GM20431 (cell line): ENCODE results near the gene DDIT4.
"Not testable (repeated sequence)": the region's sequence is repeated elsewhere in the genome, so short reads cannot be mapped to it uniquely, and the experiment has no call there.

ENCODE experiments used
- in situ Hi-C: fragments of 300-500 bp; cut with MseI, MboI; formaldehyde crosslinking; loops from one replicate; pipeline ENCODE4 v1.15.0; 2020; ENCODE audit warnings: low sequenced_read_pairs; ENCODE audit not compliant: unreplicated experiment

DDIT4 gene

DNA sequence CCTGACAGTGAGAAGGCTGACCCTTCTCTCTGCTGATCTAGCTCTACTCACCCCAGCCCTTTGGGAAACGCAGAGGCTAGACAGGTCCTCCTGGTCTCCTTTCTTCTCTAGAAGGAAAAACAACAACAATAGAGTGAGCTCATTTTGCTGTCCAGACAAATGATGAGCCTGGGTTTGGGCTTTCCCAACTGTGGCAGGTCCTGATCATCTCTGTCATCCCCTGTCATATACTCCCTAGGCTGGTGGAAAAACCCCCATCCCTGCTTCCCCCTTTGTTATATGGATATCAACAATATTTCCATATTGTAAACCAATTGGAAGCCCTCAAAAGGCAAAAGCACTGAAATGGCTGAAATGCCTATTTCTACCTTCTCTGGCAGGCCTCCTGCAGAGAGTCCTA is 9.2 kb upstream of the DDIT4 start:
- in situ Hi-C loops: no loop called here

DNA sequence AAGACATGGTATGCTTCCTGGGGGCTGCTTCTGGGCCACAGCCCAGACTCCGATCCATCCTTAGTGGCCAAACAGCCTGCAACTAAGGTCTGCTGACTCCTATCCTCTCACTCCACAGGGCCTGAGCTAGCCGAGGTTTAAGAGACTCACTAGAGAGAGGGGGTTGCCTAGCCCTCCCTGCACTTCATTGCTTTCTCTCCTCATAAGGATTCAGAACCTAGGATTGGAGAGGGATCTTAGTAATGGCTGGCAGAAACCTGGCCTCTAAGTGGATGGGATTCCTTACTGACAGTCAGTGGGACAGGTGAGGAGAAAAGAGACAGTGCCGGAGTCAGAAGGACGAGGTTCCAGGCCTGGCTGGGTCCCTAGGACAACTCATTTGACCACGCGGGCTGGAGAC is 8.2 kb upstream of the DDIT4 start:
- in situ Hi-C loops: no loop called here

DNA sequence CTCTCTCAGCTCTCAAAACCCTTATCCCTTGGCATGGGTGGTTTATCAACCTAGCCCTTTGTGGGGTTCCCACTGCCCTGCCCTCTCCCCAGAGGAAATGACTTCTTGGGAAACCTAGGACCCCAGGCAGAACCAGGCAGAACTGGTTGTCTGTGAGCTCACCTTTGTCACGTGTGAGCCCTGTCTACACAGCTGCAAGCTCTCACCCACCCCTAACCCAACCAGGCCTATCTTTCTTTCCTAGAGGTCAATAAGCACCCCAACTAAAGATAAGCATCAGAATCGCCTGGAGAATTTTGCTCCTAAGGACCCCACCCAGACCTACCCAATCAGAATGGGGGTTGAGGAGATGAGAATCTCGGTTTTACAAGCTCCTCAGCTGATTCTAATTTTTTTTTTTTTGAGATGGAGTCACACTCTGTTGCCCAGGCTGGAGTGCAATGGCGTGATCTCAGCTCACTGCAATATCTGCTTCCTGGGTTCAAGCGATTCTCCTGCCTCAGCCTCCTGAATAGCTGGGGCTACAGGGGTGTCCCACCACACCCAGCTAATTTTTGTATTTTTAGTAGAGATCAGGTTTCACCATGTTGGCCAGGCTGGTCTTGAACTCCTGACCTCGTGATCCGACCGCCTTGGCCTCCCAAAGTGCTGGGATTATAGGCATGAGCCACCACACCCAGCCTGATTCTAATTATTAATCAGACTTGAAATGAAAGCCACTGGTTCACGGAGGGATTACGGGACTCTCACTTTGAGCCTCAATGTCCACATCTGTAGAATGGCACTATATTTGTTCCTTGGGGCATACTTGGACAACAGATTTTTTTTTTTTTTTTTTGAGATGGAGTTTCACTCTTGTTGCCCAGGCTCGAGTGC is 7.5 kb upstream of the DDIT4 start:
- in situ Hi-C loops: no loop called here

DNA sequence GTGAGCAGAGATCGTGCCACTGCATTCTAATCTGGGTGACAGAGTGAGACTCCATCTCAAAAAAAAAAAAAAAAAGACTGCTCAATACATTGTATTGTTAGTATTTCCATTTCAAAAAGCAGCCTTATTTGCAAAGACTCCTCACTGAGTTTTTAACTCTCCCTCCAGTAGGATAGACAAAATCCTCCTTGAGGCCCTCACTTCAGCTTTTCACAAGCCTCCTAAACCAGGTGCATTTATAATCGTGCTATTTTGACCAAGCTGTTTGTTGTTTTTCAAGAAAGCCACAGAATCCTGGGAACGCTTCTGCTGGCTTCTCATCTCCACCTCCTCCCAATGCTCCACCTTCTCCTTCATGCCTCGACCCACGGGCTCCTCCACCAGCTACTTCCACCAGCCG is 6.3 kb upstream of the DDIT4 start:
- in situ Hi-C loops: no loop called here

- in situ Hi-C loops: no loop called here
These were observed 5.8 kb upstream of the DDIT4 start for GRCh38 chr10:72267819-72268399.

DNA sequence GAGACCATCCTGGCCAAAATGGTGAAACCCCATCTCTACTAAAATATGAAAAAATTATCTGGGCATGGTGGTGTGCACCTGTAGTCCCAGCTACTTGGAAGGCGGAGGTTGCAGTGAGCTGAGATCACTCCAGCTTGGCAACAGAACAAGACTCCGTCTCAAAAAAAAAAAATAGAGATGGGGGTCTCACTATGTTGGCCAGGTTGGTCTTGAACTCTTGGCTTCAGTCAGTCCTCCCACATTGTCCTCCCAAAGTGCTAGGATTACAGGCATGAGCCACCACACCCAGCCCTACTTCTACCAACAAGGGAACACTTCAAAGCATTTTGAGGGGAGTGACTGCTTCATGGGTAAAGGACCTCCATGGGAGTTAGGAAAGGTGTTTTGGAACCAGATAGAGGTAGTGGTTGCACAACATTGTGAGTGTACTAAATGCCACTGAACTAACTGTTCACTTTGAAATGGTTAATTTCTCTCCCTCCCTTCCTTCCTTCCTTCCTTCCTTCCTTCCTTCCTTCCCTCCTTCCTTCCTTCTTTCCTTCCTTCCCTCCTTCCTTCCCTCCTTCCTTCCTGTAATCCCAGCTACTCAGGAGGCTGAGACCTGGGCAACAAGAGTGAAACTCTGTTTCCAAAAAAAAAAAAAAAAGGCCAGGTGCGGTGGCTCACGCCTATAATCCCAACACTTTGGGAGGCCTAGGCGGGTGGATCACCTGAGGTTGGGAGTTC is 5.1 kb upstream of the DDIT4 start:
- in situ Hi-C loops: not testable (repeated sequence)

- in situ Hi-C loops: no loop called here
These were observed 3.0 kb upstream of the DDIT4 start for GRCh38 chr10:72270607-72271281.

DNA sequence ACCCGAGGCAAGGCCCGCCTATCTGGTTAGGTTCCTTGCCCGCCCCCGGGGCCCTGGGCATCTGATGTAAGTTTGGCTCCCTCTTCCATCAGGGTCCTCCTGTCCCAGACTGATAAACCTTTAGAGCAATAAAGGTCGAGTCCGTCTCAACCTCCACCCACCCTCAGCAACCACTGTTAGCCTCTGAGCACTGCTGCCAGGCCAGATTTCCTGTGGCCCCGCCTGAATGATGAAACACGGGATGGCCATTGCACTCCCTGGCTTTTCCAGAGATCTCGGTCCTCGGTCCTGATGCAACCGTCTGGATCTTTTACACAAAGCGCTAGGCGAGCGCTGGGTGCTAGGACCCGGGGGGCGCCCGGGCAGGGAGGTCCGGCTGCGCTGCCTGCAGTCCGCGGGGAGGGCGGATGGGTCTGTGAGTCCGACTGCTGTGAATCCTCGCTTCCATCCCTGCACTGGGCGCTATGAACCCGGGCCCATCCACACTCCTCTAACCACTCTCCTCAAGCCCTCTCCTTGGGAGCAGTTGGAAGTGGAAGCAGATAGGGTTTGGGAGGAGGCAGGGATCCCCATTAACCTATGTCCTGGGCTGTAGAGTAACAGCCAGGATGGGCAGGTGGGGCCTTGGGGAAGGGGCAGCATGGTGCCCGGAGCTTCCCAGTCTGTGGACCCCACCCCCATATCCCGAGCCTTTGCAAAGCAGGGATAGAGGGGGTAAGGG is 875 bp upstream of the DDIT4 start:
- in situ Hi-C loops: no loop called here

GRCh38 chr10:72274213-72274729 is 547 bp downstream of the DDIT4 start:
- in situ Hi-C loops: no loop called here

DNA sequence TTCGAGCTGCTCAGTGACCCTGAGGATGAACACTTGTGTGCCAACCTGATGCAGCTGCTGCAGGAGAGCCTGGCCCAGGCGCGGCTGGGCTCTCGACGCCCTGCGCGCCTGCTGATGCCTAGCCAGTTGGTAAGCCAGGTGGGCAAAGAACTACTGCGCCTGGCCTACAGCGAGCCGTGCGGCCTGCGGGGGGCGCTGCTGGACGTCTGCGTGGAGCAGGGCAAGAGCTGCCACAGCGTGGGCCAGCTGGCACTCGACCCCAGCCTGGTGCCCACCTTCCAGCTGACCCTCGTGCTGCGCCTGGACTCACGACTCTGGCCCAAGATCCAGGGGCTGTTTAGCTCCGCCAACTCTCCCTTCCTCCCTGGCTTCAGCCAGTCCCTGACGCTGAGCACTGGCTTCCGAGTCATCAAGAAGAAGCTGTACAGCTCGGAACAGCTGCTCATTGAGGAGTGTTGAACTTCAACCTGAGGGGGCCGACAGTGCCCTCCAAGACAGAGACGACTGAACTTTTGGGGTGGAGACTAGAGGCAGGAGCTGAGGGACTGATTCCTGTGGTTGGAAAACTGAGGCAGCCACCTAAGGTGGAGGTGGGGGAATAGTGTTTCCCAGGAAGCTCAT is 1.1 kb downstream of the DDIT4 start:
- in situ Hi-C loops: no loop called here

DNA sequence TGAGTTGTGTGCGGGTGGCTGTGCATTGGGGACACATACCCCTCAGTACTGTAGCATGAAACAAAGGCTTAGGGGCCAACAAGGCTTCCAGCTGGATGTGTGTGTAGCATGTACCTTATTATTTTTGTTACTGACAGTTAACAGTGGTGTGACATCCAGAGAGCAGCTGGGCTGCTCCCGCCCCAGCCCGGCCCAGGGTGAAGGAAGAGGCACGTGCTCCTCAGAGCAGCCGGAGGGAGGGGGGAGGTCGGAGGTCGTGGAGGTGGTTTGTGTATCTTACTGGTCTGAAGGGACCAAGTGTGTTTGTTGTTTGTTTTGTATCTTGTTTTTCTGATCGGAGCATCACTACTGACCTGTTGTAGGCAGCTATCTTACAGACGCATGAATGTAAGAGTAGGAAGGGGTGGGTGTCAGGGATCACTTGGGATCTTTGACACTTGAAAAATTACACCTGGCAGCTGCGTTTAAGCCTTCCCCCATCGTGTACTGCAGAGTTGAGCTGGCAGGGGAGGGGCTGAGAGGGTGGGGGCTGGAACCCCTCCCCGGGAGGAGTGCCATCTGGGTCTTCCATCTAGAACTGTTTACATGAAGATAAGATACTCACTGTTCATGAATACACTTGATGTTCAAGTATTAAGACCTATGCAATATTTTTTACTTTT is 1.8 kb downstream of the DDIT4 start:
- in situ Hi-C loops: no loop called here

GRCh38 chr10:72276013-72276387 is 2.3 kb downstream of the DDIT4 start:
- in situ Hi-C loops: no loop called here

DNA sequence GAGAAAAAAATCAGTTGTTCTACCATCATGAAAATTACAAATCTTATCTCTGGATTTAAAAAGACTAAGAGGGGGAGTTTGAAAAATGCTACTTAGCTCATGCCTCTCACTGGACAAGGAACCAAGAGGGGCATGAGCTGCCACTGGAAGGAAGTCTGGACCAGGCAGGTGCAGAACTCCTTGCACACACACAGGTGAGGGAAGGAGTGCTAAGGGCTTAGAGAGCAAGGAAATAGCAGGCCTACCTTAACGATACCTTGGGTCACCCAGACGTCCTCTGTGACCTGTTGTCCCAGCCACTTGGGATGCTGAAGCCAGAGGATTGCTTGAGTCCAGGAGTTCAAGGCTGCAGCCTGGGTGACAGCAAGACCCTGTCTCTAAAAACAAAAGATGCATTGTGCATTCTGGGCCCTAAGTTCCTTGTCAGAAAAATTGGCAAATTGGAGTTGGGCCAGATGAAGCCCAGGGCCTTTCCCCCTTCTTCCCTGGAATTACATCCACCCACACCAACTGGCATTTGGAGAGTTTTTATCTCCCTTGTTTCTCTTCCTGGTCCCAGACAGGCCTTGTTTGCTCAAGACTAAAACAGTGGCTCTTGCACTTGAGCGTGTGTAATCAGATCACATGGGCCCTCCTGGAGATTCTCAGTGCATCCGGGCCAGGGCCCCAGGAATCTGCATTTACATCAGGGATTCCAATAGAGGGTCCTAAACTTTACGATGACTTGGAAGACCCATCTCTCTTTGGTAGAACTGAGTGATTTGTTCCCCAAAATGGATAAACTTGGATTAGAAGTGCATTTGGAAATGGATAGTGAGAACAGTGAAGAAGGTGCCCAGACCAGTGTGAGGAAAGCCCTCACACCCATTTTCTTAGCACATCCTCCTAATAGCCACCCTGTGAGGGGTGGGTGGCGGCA is 3.0 kb downstream of the DDIT4 start:
- in situ Hi-C loops: no loop called here

DNA sequence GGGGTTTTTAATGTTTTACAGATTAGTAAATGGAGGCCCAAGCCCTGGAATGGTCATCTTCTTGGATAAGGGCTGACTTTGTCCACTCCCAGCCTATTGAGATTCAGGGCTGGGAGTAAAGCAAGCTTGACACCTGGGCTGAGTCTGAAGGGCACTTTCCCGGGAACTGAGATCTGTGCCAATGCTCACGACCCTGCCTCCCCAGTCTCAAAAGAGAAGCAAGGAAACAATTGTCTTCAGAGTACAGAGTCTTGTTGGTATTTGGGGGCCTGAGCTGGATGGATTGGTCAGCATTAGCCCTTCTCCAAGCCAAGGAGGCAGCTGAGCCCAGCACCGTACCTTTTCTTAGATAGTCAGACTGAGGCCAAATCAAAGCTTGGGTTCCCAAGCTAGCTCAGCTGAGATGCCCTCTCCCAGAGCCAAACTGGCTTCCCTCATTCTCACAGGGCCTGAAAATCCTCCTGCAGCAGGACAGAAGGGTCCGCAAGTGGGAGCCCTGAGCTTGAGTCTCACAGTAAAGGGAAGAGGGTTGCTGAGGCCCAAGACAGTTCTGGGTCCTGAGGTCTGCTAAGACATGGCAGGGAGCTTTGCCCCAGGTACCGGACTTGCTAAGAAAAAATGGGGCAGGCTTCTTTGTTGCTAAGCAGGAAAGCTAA is 3.7 kb downstream of the DDIT4 start:
- in situ Hi-C loops: no loop called here

GRCh38 chr10:72277996-72278667 is 4.4 kb downstream of the DDIT4 start:
- in situ Hi-C loops: no loop called here

DNA sequence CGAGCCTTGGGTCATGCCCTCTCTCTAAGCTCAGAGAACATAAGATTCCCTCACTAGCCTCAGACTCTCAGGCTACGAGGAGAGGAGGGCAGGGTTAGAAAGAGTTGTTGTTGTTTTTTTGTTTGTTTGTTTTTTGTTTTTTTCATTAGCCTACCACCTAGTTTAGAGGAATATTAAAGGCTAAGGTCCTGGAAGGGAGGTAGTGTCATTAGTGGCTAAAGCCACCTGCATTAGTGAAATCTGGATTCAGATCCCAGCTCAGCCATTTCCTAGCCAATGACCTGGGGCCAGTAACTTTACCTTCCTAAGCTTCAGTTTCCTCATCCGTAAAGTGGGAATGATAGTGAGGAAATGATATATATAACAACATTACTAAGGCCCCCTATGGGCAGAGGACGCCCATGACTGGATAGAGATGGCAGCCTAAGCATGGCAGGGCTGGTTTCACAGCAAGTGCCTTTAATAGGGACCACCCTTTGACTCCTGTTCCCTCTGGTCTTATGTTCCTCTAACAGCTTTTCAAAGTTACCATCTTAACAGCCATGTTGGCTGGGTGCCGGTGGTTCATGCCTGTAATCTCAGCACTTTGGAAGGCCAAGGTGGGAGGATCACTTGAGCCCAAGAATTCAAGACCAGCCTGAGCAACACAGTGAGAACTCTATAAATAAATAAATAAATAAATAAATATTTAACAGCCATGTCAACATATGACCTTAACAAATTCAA is 5.1 kb downstream of the DDIT4 start:
- in situ Hi-C loops: no loop called here
